Measurements from ENCODE around the gene ANXA9. TPM values are rescaled to one million over a fixed set of nuclear protein-coding genes. Genes with fewer than 3 reads are reported as not detected.

The ANXA9 gene, protein sequence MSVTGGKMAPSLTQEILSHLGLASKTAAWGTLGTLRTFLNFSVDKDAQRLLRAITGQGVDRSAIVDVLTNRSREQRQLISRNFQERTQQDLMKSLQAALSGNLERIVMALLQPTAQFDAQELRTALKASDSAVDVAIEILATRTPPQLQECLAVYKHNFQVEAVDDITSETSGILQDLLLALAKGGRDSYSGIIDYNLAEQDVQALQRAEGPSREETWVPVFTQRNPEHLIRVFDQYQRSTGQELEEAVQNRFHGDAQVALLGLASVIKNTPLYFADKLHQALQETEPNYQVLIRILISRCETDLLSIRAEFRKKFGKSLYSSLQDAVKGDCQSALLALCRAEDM
- total RNA-seq (0.62 TPM in 1 of 2 replicates, not detected in the other), polyA plus RNA-seq (0.07 and 0.09 TPM in 2 replicates), polyA minus RNA-seq (0.36 TPM in 1 of 2 replicates, not detected in the other)
- 0.09 TPM for total RNA-seq (2013)

DNA sequence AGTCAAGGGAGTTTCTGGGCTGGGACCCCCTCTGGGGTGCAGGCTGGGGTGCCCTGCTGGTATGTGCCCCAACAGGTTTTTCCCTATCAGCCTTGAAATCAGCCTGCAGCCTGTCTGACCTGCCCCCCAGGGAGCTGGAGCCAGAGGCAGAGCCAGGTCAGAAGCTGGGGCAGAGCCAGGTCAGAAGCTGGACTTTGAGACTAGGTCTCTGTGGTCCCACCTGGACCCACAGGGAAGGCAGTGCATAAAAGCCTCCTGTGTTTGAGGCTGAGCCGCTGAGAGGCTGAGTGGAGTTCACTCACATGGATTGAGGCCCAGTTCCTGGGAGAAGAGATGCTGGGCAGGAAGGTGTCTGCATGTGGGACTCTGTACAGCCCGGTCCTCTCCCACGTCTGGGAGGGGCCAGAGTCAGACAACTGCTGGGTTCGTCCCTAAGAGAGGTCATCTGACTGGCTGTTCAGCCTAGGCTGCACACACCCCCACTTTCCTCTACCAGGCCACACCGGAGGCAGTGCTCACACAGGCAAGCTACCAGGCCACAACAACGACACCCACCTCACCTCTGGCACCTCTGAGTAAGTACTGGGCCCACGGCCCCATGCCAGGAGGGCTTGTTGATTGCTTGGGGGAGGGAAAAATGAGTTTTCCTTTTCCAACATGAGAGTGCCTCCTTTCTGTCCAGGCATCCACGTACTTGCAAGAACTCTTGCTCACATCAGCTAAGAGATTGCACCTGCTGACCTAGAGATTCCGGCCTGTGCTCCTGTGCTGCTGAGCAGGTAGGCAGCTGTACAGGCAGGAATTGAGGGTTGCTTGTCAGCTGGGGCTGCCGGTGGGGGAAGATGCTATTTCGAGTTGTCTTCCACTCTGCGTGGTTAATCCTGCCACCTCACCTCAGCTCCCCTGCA, at the start of gene ANXA9:
TSS of gene ANXA9 (plus strand) at position 488 of the 908 bp plus-strand sequence. CDS start 814 bp downstream, outside the sequence.
- ChIA-PET CTCF (interaction anchor here (0.7 to 5.7 kb wide), 6 partner anchors 12 to 25 kb away, joined by 3 to 35 read pairs (median 14); partner anchors contain the start of gene MINDY1), POLR2A (interaction anchor here (0.6 kb wide), 1 partner anchor 379 kb away, joined by 3 read pairs; no protein-coding TSS in a partner anchor)
- Histone ChIP-seq H3K4me1 (ENCODE audit: control insufficient read depth in 2 of 2, insufficient read depth in 2 of 2, low read length in 2 of 2) (peaks cover 13 to 18% of the 10 kb centered on the region in 2 donors), H3K4me2 (replicated peaks; ENCODE audit: low read depth, low read length, poor library complexity, severe bottlenecking) (no peak within 1 kb of the TSS), H3K79me2 (ENCODE audit: control insufficient read depth, insufficient read depth, low read length) (no peaks in the 10 kb centered on the region), H3K27ac (ENCODE audit: low read length in 2 of 2) (no peak within 1 kb of the TSS), H3K36me3 (replicated peaks in 1 of 2; ENCODE audit: control extremely low read depth in 1 of 2, control insufficient read depth in 1 of 2, extremely low read depth in 1 of 2, insufficient read depth in 2 of 2, low read length in 1 of 2) (no peaks in the 10 kb centered on the region), H4K20me1 (ENCODE audit: control insufficient read depth, insufficient read depth, low read length, poor library complexity, severe bottlenecking) (no peaks in the 10 kb centered on the region), H3K9me3 (ENCODE audit: control extremely low read depth in 1 of 3, control insufficient read depth in 2 of 3, insufficient read depth in 1 of 3, low read length in 2 of 3) (no peaks in the 10 kb centered on the region), H3K9ac (ENCODE audit: low read length) (no peak within 1 kb of the TSS), H3K4me3 (ENCODE audit: control extremely low read depth in 1 of 5, extremely low read depth in 1 of 5, insufficient read depth in 1 of 5, low read depth in 2 of 5, low read length in 4 of 5) (no peak within 1 kb of the TSS), H2AFZ (ENCODE audit: insufficient read depth, low read depth, low read length, poor library complexity, severe bottlenecking) (no peak within 1 kb of the TSS), H3K27me3 (replicated peaks in 1 of 4; ENCODE audit: control extremely low read depth in 1 of 4, control insufficient read depth in 3 of 4, insufficient read depth in 4 of 4, low read length in 3 of 4) (no peaks in the 10 kb centered on the region)
- H3K27ac Mint-ChIP-seq = no peak within 1 kb of the TSS
- H3K4me3 Mint-ChIP-seq = no peak within 1 kb of the TSS
- 90% methylated on average over 6 of the region's 12 CpGs for WGBS (ENCODE audit: insufficient coverage)
- DNase-seq (no peak), ATAC-seq (ENCODE audit: low read depth) (no peak)
- H3K27me3 Mint-ChIP-seq = no peaks in the 10 kb centered on the region
- peaks cover 19% of the 10 kb centered on the region for H3K4me1 Mint-ChIP-seq
- intact Hi-C loops (cut with micrococcal nuclease) = no loop called here
- TF ChIP-seq EZH2 (IDR thresholded peaks at IDR 0.05; ENCODE audit: borderline replicate concordance, insufficient read depth, low read depth, low read length, poor library complexity, severe bottlenecking) = no peak
- TF ChIP-seq, protein P1, sequence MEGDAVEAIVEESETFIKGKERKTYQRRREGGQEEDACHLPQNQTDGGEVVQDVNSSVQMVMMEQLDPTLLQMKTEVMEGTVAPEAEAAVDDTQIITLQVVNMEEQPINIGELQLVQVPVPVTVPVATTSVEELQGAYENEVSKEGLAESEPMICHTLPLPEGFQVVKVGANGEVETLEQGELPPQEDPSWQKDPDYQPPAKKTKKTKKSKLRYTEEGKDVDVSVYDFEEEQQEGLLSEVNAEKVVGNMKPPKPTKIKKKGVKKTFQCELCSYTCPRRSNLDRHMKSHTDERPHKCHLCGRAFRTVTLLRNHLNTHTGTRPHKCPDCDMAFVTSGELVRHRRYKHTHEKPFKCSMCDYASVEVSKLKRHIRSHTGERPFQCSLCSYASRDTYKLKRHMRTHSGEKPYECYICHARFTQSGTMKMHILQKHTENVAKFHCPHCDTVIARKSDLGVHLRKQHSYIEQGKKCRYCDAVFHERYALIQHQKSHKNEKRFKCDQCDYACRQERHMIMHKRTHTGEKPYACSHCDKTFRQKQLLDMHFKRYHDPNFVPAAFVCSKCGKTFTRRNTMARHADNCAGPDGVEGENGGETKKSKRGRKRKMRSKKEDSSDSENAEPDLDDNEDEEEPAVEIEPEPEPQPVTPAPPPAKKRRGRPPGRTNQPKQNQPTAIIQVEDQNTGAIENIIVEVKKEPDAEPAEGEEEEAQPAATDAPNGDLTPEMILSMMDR (IDR thresholded peaks at IDR 0.05) = no peak
- H3K9me3 Mint-ChIP-seq (ENCODE audit: insufficient read depth) = no peaks in the 10 kb centered on the region

Measured in B cell (primary cell).